ENCODE results near the gene BACE2. TPM values are rescaled to one million over a fixed set of nuclear protein-coding genes. Genes with fewer than 3 reads are reported as not detected.

The BACE2 gene
- total and polyA plus RNA-seq, 11 donors, result 3.8 to 30.3 (median 15.6) TPM

DNA sequence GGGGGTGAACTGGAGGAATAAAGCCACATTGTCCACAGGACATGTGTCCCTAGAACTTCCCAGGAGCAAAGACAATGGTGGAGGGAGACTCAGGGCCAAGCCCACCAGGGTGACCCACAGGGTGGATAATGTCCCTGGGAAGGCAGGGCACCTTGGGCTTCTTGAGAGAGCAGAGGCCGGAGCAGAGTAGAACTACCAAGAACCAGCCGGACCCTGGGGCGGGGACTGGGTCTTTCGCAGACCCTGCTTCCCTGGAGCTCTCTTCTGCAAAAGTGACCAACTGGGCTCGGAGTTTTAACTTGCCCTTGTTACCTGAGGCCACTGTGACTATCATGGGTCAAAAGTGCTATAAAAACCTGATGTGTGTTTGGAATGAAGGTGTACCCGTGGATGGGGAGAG, 147.8 kb downstream of the BACE2 start:
- peaks cover 0 to 15% (median 5%) of the 10 kb centered on the region in 12 donors for H3K4me1 ChIP-seq
- H3K9me3 ChIP-seq, result no peaks in the 10 kb centered on the region
- DNase-seq, result no peak
- no peak overlapping the region for H3K27ac ChIP-seq
- H3K27me3 ChIP-seq, result peaks cover 5 to 39% (median 28%) of the 10 kb centered on the region in 9 donors
- no peak for ATAC-seq
- TF ChIP-seq, protein P1, sequence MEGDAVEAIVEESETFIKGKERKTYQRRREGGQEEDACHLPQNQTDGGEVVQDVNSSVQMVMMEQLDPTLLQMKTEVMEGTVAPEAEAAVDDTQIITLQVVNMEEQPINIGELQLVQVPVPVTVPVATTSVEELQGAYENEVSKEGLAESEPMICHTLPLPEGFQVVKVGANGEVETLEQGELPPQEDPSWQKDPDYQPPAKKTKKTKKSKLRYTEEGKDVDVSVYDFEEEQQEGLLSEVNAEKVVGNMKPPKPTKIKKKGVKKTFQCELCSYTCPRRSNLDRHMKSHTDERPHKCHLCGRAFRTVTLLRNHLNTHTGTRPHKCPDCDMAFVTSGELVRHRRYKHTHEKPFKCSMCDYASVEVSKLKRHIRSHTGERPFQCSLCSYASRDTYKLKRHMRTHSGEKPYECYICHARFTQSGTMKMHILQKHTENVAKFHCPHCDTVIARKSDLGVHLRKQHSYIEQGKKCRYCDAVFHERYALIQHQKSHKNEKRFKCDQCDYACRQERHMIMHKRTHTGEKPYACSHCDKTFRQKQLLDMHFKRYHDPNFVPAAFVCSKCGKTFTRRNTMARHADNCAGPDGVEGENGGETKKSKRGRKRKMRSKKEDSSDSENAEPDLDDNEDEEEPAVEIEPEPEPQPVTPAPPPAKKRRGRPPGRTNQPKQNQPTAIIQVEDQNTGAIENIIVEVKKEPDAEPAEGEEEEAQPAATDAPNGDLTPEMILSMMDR (IDR thresholded peaks at IDR 0.05), result no peak
- no peak for TF ChIP-seq POLR2A (IDR thresholded peaks at IDR 0.05)
- H3K4me3 ChIP-seq, result no peak overlapping the region
- intact Hi-C loops (cut with DNase I), result no loop called here
- 93 to 97% (median 95%) methylated on average over 6 of the region's 6 CpGs for WGBS, 4 donors
- no peaks in the 10 kb centered on the region for H3K36me3 ChIP-seq

- Histone ChIP-seq H3K36me3 (no peaks in the 10 kb centered on the region), H3K9me3 (no peaks in the 10 kb centered on the region), H3K27ac (no peak within 1 kb of the TSS), H3K27me3 (peaks cover 5 to 39% (median 30%) of the 10 kb centered on the region in 9 donors), H3K4me1 (peaks cover 0 to 15% (median 5%) of the 10 kb centered on the region in 12 donors), H3K4me3 (peak within 1 kb of the TSS in 11 of 12 donors; percentile 3 to 50 (median 30))
- WGBS, 4 donors, result 9 to 15% (median 10%) methylated on average over 29 to 55 of the region's 55 CpGs
- intact Hi-C loops (cut with DNase I), result no loop called here
- no peak for DNase-seq
- ATAC-seq, result peak in 1 of 4 donors; percentile 49
- TF ChIP-seq POLR2A (IDR thresholded peaks at IDR 0.05), result no peak
- TF ChIP-seq, protein P1 (IDR thresholded peaks at IDR 0.05), result no peak
Measured at GRCh38 chr21:41316200-41317062, 148.5 kb downstream of the BACE2 start, which contains the start of gene FAM3B. Gene FAM3B (plus strand): TSS chr21:41316801. CDS start chr21:41316880, 79 bp downstream.

DNA sequence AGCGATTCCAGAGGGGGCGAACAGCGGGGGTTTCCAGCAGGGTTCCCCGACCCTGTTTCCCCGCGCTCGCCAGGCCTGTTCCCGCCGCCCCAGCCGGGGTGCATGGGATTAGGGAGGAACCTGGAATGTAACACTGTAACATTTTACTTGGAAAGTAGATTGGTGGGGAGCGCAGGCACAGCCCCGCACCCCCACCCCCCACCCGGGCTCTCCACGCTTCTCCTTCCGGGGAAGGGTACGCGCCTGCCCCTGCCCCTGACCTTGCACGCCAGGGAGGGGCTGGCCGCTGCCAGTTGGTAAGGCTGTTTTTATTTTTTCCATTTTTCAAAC, 149.1 kb downstream of the BACE2 start:
- H3K9me3 ChIP-seq, result no peaks in the 10 kb centered on the region
- TF ChIP-seq, protein P1 (IDR thresholded peaks at IDR 0.05), result no peak
- no peak for TF ChIP-seq POLR2A (IDR thresholded peaks at IDR 0.05)
- H3K4me1 ChIP-seq, result peaks cover 0 to 15% (median 5%) of the 10 kb centered on the region in 12 donors
- H3K4me3 ChIP-seq, result peak overlapping the region in 9 of 12 donors; percentile 13 to 50 (median 30)
- intact Hi-C loops (cut with DNase I), result no loop called here
- DNase-seq, result no peak
- peaks cover 5 to 39% (median 30%) of the 10 kb centered on the region in 9 donors for H3K27me3 ChIP-seq
- H3K27ac ChIP-seq, result no peak overlapping the region
- WGBS, 4 donors, result 11 to 24% (median 19%) methylated on average over 1 to 19 of the region's 19 CpGs
- H3K36me3 ChIP-seq, result no peaks in the 10 kb centered on the region
- no peak for ATAC-seq

DNA sequence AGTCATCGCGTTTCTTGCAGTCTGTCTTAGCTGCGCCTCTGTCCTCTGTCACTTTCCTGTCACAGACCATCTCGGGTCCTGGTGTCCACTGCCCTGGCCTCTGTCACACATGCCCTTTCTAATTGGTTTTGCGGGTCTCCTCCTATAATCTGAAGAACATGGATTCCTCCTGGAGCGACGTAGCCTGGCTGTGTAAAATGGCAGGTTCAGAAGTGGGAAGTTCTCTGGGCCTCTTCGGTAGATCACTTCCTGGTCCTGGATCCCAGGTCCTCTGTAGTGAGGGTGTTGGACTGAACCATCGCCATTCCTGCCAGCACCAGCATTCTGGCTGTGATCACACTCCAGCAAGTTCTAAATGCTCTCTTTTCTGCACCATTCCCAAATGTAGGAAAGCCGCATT, 149.5 kb downstream of the BACE2 start:
- intact Hi-C loops (cut with DNase I), result no loop called here
- Histone ChIP-seq H3K4me3 (peak overlapping the region in 2 of 12 donors; percentile 44 to 50), H3K27me3 (peaks cover 5 to 39% (median 30%) of the 10 kb centered on the region in 9 donors), H3K27ac (no peak overlapping the region), H3K36me3 (no peaks in the 10 kb centered on the region), H3K4me1 (peaks cover 0 to 15% (median 5%) of the 10 kb centered on the region in 12 donors), H3K9me3 (no peaks in the 10 kb centered on the region)
- ATAC-seq (no peak), DNase-seq (no peak)
- TF ChIP-seq POLR2A (IDR thresholded peaks at IDR 0.05), result no peak
- TF ChIP-seq, protein P1 (IDR thresholded peaks at IDR 0.05), result no peak
- WGBS, 4 donors, result 76 to 82% (median 78%) methylated on average over 10 of the region's 10 CpGs
